Measurements from ENCODE around the gene EMC9. TPM values are rescaled to one million over a fixed set of nuclear protein-coding genes. Genes with fewer than 3 reads are reported as not detected.
A peak's percentile ranks its signal among the peaks of the same experiment; 100 is the strongest.
"Not testable (repeated sequence)": the region's sequence is repeated elsewhere in the genome, so short reads cannot be mapped to it uniquely, and the experiment has no call there.

The EMC9 gene
- total RNA-seq, 4 donors from 2014 or later: 8.3 to 25.5 (median 16.9) TPM

DNA sequence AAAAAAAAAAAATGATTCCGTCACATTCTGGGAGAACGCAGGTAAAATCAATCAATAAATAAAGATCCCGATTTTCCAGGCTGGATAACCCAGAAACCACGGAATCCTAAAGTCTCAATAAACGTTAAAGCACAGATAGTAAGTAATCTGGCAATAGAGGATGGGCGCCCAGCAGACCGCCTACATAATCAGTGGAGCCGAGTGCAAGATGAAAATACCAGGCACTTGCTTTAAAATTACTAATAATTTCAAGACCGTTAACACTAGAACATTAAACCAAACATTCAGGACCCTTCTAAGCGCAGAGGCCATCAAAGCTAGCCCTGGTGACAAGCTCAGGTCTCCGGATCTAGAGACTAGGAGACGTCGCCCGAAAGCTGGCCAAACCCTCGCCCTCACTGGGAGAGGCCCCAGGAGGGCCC is 28.0 kb downstream of the EMC9 start:
- H3K4me3 ChIP-seq (replicated peaks in 1 of 3): peak overlapping the region; percentile 63 to 97 (median 90)
- H3K36me3 ChIP-seq: peaks cover 5 to 11% of the 10 kb centered on the region in 2 donors
- TF ChIP-seq, protein P1, sequence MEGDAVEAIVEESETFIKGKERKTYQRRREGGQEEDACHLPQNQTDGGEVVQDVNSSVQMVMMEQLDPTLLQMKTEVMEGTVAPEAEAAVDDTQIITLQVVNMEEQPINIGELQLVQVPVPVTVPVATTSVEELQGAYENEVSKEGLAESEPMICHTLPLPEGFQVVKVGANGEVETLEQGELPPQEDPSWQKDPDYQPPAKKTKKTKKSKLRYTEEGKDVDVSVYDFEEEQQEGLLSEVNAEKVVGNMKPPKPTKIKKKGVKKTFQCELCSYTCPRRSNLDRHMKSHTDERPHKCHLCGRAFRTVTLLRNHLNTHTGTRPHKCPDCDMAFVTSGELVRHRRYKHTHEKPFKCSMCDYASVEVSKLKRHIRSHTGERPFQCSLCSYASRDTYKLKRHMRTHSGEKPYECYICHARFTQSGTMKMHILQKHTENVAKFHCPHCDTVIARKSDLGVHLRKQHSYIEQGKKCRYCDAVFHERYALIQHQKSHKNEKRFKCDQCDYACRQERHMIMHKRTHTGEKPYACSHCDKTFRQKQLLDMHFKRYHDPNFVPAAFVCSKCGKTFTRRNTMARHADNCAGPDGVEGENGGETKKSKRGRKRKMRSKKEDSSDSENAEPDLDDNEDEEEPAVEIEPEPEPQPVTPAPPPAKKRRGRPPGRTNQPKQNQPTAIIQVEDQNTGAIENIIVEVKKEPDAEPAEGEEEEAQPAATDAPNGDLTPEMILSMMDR (IDR thresholded peaks at IDR 0.05): no peak
- no peak for TF ChIP-seq POLR2A (IDR thresholded peaks at IDR 0.05)
- H3K4me1 ChIP-seq: peaks cover 14 to 16% of the 10 kb centered on the region in 2 donors
- no peaks in the 10 kb centered on the region for H3K9me3 ChIP-seq
- no peak for DNase-seq
- 20 to 26% methylated on average over 13 of the region's 15 CpGs for WGBS, 2 donors
- intact Hi-C loops (cut with DNase I): no loop called here
- H3K27ac ChIP-seq: peak overlapping the region; percentile 98 to 100 (median 99)
- H3K27me3 ChIP-seq: no peaks in the 10 kb centered on the region

GRCh38 chr14:24110523-24110922 is 30.9 kb downstream of the EMC9 start:
- intact Hi-C loops (cut with DNase I): no loop called here
- Histone ChIP-seq H3K27me3 (no peaks in the 10 kb centered on the region), H3K27ac (no peak overlapping the region), H3K4me1 (peaks cover 16 to 26% of the 10 kb centered on the region in 2 donors), H3K36me3 (no peaks in the 10 kb centered on the region), H3K9me3 (no peaks in the 10 kb centered on the region), H3K4me3 (replicated peaks in 1 of 3) (no peak overlapping the region)
- no peak for DNase-seq
- TF ChIP-seq, protein P1 (IDR thresholded peaks at IDR 0.05): no peak
- no peak for TF ChIP-seq POLR2A (IDR thresholded peaks at IDR 0.05)
- WGBS, 2 donors: 30 to 76% methylated on average over 1 of the region's 1 CpG

GRCh38 chr14:24110060-24110459 is 31.3 kb downstream of the EMC9 start:
- DNase-seq: no peak
- H3K27me3 ChIP-seq: no peaks in the 10 kb centered on the region
- TF ChIP-seq POLR2A (IDR thresholded peaks at IDR 0.05): no peak
- TF ChIP-seq, protein P1 (IDR thresholded peaks at IDR 0.05): no peak
- intact Hi-C loops (cut with DNase I): no loop called here
- WGBS, 2 donors: 88 to 89% methylated on average over 9 of the region's 9 CpGs
- no peaks in the 10 kb centered on the region for H3K9me3 ChIP-seq
- no peak overlapping the region for H3K4me3 ChIP-seq (replicated peaks in 1 of 3)
- H3K36me3 ChIP-seq: no peaks in the 10 kb centered on the region
- H3K4me1 ChIP-seq: peaks cover 15 to 28% of the 10 kb centered on the region in 2 donors
- no peak overlapping the region for H3K27ac ChIP-seq

- no peak for DNase-seq
- H3K4me3 ChIP-seq (replicated peaks in 1 of 3): no peak overlapping the region
- no peak for TF ChIP-seq POLR2A (IDR thresholded peaks at IDR 0.05)
- TF ChIP-seq, protein P1 (IDR thresholded peaks at IDR 0.05): no peak
- H3K27me3 ChIP-seq: no peaks in the 10 kb centered on the region
- no peaks in the 10 kb centered on the region for H3K9me3 ChIP-seq
- H3K27ac ChIP-seq: peak overlapping the region; percentile 29 to 62 (median 50)
- intact Hi-C loops (cut with DNase I): loop anchor here (5.0 kb wide), 1 partner anchor 51 kb away; no protein-coding TSS in a partner anchor
- no peaks in the 10 kb centered on the region for H3K36me3 ChIP-seq
- H3K4me1 ChIP-seq: peaks cover 15 to 28% of the 10 kb centered on the region in 2 donors
- WGBS, 2 donors: 39 to 48% methylated on average over 5 of the region's 5 CpGs
Measured at GRCh38 chr14:24108336-24108874, 33.0 kb downstream of the EMC9 start.

DNA sequence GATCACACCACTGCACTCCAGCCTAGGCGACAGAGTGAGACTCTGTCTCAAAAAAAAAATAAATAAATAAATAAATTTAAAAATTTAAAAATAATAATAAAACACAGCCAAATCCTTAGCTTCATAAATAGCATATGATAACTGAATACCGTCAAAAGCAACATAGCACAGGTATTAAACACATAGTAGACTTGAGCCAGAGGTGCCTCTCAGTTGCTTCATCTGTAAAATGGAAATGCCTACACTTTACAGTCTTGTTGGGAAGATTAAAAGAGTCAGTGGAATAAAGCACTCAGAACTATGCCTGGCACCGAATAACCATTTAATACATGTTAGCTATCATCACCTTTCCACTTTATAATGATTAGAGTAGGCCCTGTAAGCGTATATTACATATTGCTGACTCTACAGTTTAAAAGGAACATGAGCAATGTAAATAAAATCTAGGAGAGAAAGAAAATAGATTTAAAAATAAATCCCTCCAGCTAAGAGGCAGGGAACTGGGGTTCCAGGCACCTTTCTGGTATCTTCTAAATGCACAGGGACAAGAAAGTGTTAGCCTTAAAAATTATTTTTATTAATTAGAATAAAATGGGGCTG is 34.6 kb downstream of the EMC9 start:
- no peak for DNase-seq
- no peaks in the 10 kb centered on the region for H3K9me3 ChIP-seq
- H3K27me3 ChIP-seq: no peaks in the 10 kb centered on the region
- TF ChIP-seq, protein P1 (IDR thresholded peaks at IDR 0.05): no peak
- no peak for TF ChIP-seq POLR2A (IDR thresholded peaks at IDR 0.05)
- intact Hi-C loops (cut with DNase I): loop anchor here (5.0 kb wide), 1 partner anchor 49 kb away; no protein-coding TSS in a partner anchor
- 71 to 74% methylated on average over 4 of the region's 4 CpGs for WGBS, 2 donors
- peaks cover 15 to 28% of the 10 kb centered on the region in 2 donors for H3K4me1 ChIP-seq
- no peak overlapping the region for H3K4me3 ChIP-seq (replicated peaks in 1 of 3)
- peaks cover 0 to 5% of the 10 kb centered on the region in 2 donors for H3K36me3 ChIP-seq
- peak overlapping the region; percentile 77 to 88 (median 79) for H3K27ac ChIP-seq

DNA sequence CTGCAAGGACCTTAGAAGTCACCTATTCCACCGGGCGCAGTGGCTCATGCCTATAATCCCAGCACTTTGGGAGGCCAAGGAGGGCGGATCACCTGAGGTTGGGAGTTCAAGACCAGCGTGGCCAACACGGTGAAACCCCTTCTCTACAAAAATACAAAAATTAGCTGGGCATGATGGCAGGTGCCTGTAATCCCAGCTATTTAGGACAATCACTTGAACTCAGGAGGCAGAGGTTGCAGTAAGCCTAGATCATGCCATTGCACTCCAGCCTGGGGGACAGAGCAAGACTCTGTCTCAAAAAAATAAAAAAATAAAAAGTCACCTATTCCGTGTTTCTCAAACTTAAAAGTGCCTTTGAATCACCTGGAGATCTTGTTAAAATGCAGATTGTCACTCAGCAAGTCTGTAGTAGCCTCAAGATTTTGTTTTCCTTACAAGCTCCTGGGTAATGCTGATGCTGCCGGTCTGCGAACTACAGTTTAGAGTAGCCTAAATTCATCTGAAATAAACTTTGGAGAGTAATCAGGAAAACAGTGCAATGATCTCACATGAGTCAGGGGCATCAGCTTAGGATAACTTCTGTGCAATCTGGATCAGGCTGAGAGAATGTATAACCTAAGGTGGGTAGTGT is 35.7 kb downstream of the EMC9 start:
- not testable (repeated sequence) for DNase-seq; H3K9me3 ChIP-seq; H3K36me3 ChIP-seq; H3K27me3 ChIP-seq; H3K4me3 ChIP-seq (replicated peaks in 1 of 3)
- Histone ChIP-seq H3K4me1 (peaks cover 15 to 28% of the 10 kb centered on the region in 2 donors), H3K27ac (peak overlapping the region; percentile 77 to 88 (median 79))
- 78 to 82% methylated on average over 8 of the region's 8 CpGs for WGBS, 2 donors
- intact Hi-C loops (cut with DNase I): loop anchor here (5.0 kb wide), 1 partner anchor 48 kb away; no protein-coding TSS in a partner anchor

All from thyroid gland (tissue), 4 donors.